Kidney (tissue), 14 donors: Measurements from ENCODE around the gene SIRPA. TPM values are rescaled to one million over a fixed set of nuclear protein-coding genes. Genes with fewer than 3 reads are reported as not detected.

ENCODE experiments used
- DNase-seq, 5 donors: peaks; one replicate each; pipeline ENCODE4 v3.0.0-alpha.2; 2013 to 2020
- FAIRE-seq: peaks from 2 replicates; lab custom pipeline; 2012; peaks lifted over from hg19 to GRCh38; lab: Jason Lieb, UNC
- H3K27ac ChIP-seq, 2 donors: one replicate each; pipeline ENCODE4 v1.7.0; 2013; ENCODE audit warnings: low read depth in 2 of 2, low read length in 2 of 2, inconsistent platforms in 1 of 2
- H3K27me3 ChIP-seq: one replicate; pipeline ENCODE4 v1.7.1; 2013; ENCODE audit warnings: low read length, inconsistent platforms; ENCODE audit not compliant: control insufficient read depth, insufficient read depth
- H3K36me3 ChIP-seq, 3 donors: one replicate each; pipeline versions ENCODE4 v1.7.0 to v1.7.1; 2013; ENCODE audit warnings: low read length in 3 of 3, control low read depth in 1 of 3, inconsistent platforms in 1 of 3; ENCODE audit not compliant: insufficient read depth in 3 of 3, control insufficient read depth in 2 of 3
- H3K4me1 ChIP-seq, 3 donors: one replicate each; pipeline versions ENCODE4 v1.7.0 to v1.7.1; 2013; ENCODE audit warnings: low read length in 3 of 3, inconsistent platforms in 1 of 3, low read depth in 1 of 3; ENCODE audit not compliant: control insufficient read depth in 2 of 3, insufficient read depth in 2 of 3
- H3K4me3 ChIP-seq, 3 donors: one replicate each; pipeline versions ENCODE4 v1.7.0 to v1.8.1; 2013; ENCODE audit warnings: low read length in 3 of 3, control low read depth in 1 of 3, inconsistent platforms in 1 of 3
- H3K9ac ChIP-seq, 3 donors: one replicate each; pipeline versions ENCODE4 v1.7.0 to v1.7.1; 2013; ENCODE audit warnings: low read length in 3 of 3, control low read depth in 1 of 3, inconsistent platforms in 1 of 3
- H3K9me3 ChIP-seq, 3 donors: one replicate each; pipeline versions ENCODE4 v1.7.0 to v1.7.1; 2013; ENCODE audit warnings: low read length in 3 of 3, control low read depth in 1 of 3, inconsistent platforms in 1 of 3; ENCODE audit not compliant: control insufficient read depth in 2 of 3, insufficient read depth in 1 of 3
- intact Hi-C: fragments of 100-400 bp; cut with DNase I; formaldehyde crosslinking; loops from one replicate; pipeline ENCODE4 v1.11.1; 2022
- polyA plus RNA-seq: library from polyadenylated mRNA; stranded (reverse); fragments of 350-450 nt; fragmentation: Illumina TruSeq; extraction: RNeasy Lipid Tissue Mini Kit (QIAGEN cat#74804); gene quantifications from one replicate; pipeline ENCODE4 v1.2.3, GENCODE V29; 2014; ENCODE audit warnings: low read depth, low replicate concordance; ENCODE audit not compliant: insufficient read depth
- total RNA-seq: library from RNA; stranded (reverse); fragmentation: NEBNext Ultra II Directional; extraction: Animal tissue kit (Norgen Biotek cat#: 25700); gene quantifications from one replicate; pipeline ENCODE4 v1.2.1, GENCODE V29; 2021
- TF ChIP-seq, protein P1 (sequence below): IDR thresholded peaks from 3 replicates; pipeline ENCODE4 v1.5.1; 2012; ENCODE audit warnings: mild to moderate bottlenecking, moderate library complexity, borderline replicate concordance; ENCODE audit not compliant: insufficient read depth; ENCODE audit errors: extremely low read depth
- donor health status: control.
- donor health status: control.
- donor health status: control.
- donor health status: control.
- donor health status: control.
- donor health status: DM: yes; HTN: yes; CAD: no.
- donor health status: Normal renal cell carcinoma (clear cell type).

Gene SIRPA
- total and polyA plus RNA-seq, 2 donors from 2014 or later: 24.7 to 46.6 TPM

DNA sequence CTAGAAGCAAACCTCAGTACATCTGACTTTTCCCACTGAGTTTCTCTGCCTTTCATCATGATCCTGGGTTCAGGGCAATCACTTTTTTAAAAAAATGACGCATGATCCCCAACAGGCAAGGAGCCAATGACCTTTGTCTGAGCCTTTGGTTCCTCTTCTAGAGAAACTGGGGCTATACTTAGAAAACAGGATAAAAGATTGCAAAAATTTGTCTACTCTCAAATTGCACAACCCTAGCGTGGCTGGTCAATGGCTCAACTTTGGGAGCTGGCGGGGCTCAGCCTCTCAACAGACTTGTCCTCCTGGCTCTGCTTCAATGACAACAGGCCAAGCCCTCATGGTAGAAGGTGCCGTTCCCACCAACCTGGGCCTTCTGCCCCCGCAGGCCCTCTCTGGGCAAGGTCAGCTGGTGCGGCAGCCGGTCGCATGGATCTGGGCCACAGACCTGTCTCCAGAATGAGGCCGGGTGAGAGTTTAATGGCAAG is 50.0 kb downstream of the SIRPA start:
- peaks cover 2% of the 10 kb centered on the region for H3K27me3 ChIP-seq
- TF ChIP-seq, protein P1, sequence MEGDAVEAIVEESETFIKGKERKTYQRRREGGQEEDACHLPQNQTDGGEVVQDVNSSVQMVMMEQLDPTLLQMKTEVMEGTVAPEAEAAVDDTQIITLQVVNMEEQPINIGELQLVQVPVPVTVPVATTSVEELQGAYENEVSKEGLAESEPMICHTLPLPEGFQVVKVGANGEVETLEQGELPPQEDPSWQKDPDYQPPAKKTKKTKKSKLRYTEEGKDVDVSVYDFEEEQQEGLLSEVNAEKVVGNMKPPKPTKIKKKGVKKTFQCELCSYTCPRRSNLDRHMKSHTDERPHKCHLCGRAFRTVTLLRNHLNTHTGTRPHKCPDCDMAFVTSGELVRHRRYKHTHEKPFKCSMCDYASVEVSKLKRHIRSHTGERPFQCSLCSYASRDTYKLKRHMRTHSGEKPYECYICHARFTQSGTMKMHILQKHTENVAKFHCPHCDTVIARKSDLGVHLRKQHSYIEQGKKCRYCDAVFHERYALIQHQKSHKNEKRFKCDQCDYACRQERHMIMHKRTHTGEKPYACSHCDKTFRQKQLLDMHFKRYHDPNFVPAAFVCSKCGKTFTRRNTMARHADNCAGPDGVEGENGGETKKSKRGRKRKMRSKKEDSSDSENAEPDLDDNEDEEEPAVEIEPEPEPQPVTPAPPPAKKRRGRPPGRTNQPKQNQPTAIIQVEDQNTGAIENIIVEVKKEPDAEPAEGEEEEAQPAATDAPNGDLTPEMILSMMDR: no peak
- H3K36me3 ChIP-seq: no peaks in the 10 kb centered on the region
- peak overlapping the region; percentile 44 to 48 for H3K27ac ChIP-seq
- DNase-seq: peak in 1 of 5 donors; percentile 83
- FAIRE-seq: no peak
- intact Hi-C loops: no loop called here
- H3K9ac ChIP-seq: no peak overlapping the region
- peaks cover 0 to 18% (median 16%) of the 10 kb centered on the region in 3 donors for H3K4me1 ChIP-seq
- no peak overlapping the region for H3K4me3 ChIP-seq
- no peaks in the 10 kb centered on the region for H3K9me3 ChIP-seq

DNA sequence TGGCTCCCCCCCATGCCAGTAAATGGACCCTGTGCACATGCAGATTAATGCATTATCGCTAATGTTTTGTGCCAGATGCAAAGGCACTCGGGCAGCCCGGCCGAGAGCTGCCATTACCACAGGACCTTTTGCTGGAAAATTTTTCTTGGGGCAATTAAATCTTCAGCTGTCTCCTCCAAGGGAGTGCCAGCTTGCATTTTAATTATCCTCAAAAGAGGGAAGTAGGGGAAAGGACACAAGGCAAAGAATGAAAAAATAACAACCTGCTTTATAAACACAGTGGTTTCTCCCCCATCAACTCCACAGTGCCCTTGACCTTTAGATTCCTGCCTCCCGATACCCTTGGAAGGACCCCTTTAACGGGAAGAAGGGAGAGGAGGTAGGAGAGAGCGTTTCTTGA is 50.5 kb downstream of the SIRPA start:
- Histone ChIP-seq H3K27ac (peak overlapping the region; percentile 41 to 44), H3K27me3 (peaks cover 2% of the 10 kb centered on the region), H3K4me3 (no peak overlapping the region), H3K9me3 (no peaks in the 10 kb centered on the region), H3K4me1 (peaks cover 0 to 17% (median 15%) of the 10 kb centered on the region in 3 donors), H3K9ac (no peak overlapping the region), H3K36me3 (no peaks in the 10 kb centered on the region)
- FAIRE-seq: no peak
- TF ChIP-seq, protein P1: no peak
- intact Hi-C loops: no loop called here
- no peak for DNase-seq

DNA sequence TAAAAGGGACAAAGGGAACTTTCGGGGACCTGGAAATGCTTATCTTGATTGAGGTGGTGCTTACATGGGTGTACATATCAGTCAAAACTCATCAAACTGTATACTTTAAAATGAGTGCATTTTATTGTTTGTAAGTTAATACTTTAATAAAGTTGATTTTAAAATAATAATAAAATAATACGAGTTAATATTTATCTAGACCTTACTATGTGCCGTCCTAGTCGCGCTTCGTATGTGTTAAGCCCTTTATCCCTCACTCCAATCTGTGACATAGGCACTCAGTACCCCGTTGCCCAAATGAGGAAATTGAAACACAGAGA is 51.2 kb downstream of the SIRPA start:
- FAIRE-seq (no peak), DNase-seq (no peak)
- Histone ChIP-seq H3K9ac (no peak overlapping the region), H3K36me3 (no peaks in the 10 kb centered on the region), H3K9me3 (no peaks in the 10 kb centered on the region), H3K27me3 (peaks cover 2% of the 10 kb centered on the region), H3K27ac (peak overlapping the region in 1 of 2 donors; percentile 48), H3K4me1 (peaks cover 0 to 13% (median 12%) of the 10 kb centered on the region in 3 donors), H3K4me3 (peak overlapping the region in 2 of 3 donors; percentile 45)
- TF ChIP-seq, protein P1: no peak
- intact Hi-C loops: no loop called here
